Suprapubic skin (tissue), 4 donors: ENCODE results near the gene SLC16A3. TPM values are rescaled to one million over a fixed set of nuclear protein-coding genes. Genes with fewer than 3 reads are reported as not detected.

Experiments used
- DNase-seq, 2 donors: peaks; one replicate each; pipeline ENCODE4 v3.0.0-alpha.2; 2019; ENCODE audit warnings: low spot score in 2 of 2
- H3K27ac ChIP-seq: fragments of 200-600 bp; sonication (generic); one replicate; pipeline ENCODE4 v1.5.1; 2019
- H3K27me3 ChIP-seq: fragments of 200-600 bp; sonication (generic); one replicate; pipeline ENCODE4 v1.5.1; 2019
- H3K36me3 ChIP-seq: fragments of 200-600 bp; sonication (generic); one replicate; pipeline ENCODE4 v1.5.1; 2019
- H3K4me1 ChIP-seq: fragments of 200-600 bp; sonication (generic); one replicate; pipeline ENCODE4 v1.5.1; 2019
- H3K4me3 ChIP-seq: fragments of 200-600 bp; sonication (generic); one replicate; pipeline ENCODE4 v1.5.1; 2019; ENCODE audit warnings: mild to moderate bottlenecking
- H3K9me3 ChIP-seq: fragments of 200-600 bp; sonication (generic); one replicate; pipeline ENCODE4 v1.5.1; 2019
- CTCF ChIP-seq, 2 donors: fragments of 200-600 bp in 1 of 2; fragments of 450-650 bp in 1 of 2; sonication (generic) in 1 of 2; IDR thresholded peaks; one replicate each; pipeline ENCODE4 v1.5.1; 2016 to 2019; ENCODE audit warnings: antibody characterized with exemption in 2 of 2, mild to moderate bottlenecking in 1 of 2, moderate library complexity in 1 of 2
- EP300 ChIP-seq: sonication (generic); formaldehyde crosslinking; IDR thresholded peaks from one replicate; pipeline ENCODE4 v1.6.1; 2017; ENCODE audit warnings: antibody characterized with exemption
- POLR2A ChIP-seq, 2 donors: fragments of 450-650 bp; IDR thresholded peaks; one replicate each; pipeline ENCODE4 v1.6.1; 2017; ENCODE audit warnings: antibody characterized with exemption in 2 of 2, mild to moderate bottlenecking in 2 of 2, moderate library complexity in 2 of 2
- POLR2AphosphoS5 ChIP-seq, 3 donors: sonication (generic); formaldehyde crosslinking; IDR thresholded peaks; one replicate each; pipeline ENCODE4 v1.6.1; 2017; ENCODE audit warnings: antibody characterized with exemption in 3 of 3
- WGBS: methylation state at CpG from one replicate; pipeline ENCODE4 v1.1.5; 2018; 5-methylcytosine and 5-hydroxymethylcytosine counted together
- total RNA-seq, 4 donors: library from RNA; depleted of rRNA; stranded (reverse); fragments of >200 nt; gene quantifications; one replicate each; pipeline ENCODE4 v1.1.0, GENCODE V29; 2016

The SLC16A3 gene
- total RNA-seq = 1 to 10 TPM; 3.6 to 7.6 (median 4.5) TPM

DNA sequence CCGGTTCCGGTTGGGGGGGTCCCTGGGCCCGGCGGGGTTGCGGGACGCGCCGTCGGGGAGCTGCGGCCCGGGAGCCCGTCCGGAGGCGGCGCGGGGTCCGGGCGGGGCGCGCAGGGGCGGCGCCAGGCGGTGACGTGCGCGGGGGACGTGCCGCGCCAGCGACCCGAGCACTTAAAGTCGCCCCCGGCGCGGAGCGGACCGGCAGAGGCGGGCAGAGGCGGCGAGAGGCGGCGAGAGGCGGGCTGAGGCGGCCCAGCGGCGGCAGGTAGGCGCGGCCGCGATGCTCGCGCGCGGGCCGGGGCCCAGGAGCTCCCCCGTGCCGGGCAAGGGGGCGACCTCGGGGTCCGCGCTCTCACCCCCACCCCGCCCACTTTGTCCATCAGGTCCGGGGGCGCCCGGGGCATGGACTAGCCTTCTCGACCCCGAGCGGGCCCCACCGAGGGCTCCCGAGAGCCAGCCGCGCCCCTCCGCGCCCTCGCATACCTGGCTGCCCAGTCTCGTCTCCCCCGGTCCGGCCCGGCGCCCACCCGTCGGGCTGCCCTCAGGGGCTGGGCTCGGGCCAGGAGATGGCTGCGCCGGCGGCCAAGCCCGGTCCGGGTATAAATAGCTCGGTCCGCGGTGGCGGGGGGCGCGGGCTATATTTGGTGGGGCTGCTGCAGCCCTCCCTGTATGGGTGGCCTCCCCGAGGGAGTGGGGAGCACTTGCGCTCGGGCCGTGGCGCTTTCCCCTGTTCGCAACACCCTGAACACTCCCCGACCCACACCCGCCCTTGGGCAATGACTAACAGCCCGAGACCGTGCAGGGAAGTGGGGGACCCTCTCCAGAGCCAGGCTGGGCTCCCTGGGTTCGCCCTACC lies at the start of gene SLC16A3:
Gene SLC16A3 (plus strand): TSS at position 201 of the 856 bp plus-strand sequence. CDS start 6,967 bp downstream, outside the sequence.
- H3K36me3 ChIP-seq = no peaks in the 10 kb centered on the region
- H3K27me3 ChIP-seq = peaks cover 26% of the 10 kb centered on the region
- WGBS = no CpG with 5 or more reads among the region's 105 CpGs
- H3K4me3 ChIP-seq = peak within 1 kb of the TSS; percentile 61
- H3K9me3 ChIP-seq = no peaks in the 10 kb centered on the region
- H3K4me1 ChIP-seq = peaks cover 47% of the 10 kb centered on the region
- DNase-seq = peak in 1 of 2 donors; percentile 78
- no peak for TF ChIP-seq POLR2AphosphoS5 (IDR thresholded peaks at IDR 0.05)
- TF ChIP-seq EP300 = no peak
- peak in 1 of 2 donors; percentile 90 for TF ChIP-seq POLR2A (IDR thresholded peaks at IDR 0.05)
- peak within 1 kb of the TSS; percentile 80 for H3K27ac ChIP-seq

- Histone ChIP-seq H3K27ac (no peak overlapping the region), H3K36me3 (peaks cover 25% of the 10 kb centered on the region), H3K4me3 (no peak overlapping the region), H3K9me3 (no peaks in the 10 kb centered on the region), H3K27me3 (no peaks in the 10 kb centered on the region), H3K4me1 (no peaks in the 10 kb centered on the region)
- TF ChIP-seq POLR2AphosphoS5 (IDR thresholded peaks at IDR 0.05) = no peak
- WGBS = 87% methylated on average over 13 of the region's 13 CpGs
- DNase-seq = no peak
Measured at GRCh38 chr17:82179412-82179811, 49.4 kb upstream of the SLC16A3 start.

GRCh38 chr17:82179946-82180475 lies 48.8 kb upstream of the SLC16A3 start:
- TF ChIP-seq EP300 = no peak
- no peak for TF ChIP-seq POLR2AphosphoS5 (IDR thresholded peaks at IDR 0.05)
- no peak for TF ChIP-seq POLR2A (IDR thresholded peaks at IDR 0.05)
- TF ChIP-seq CTCF (IDR thresholded peaks at IDR 0.05) = no peak
- Histone ChIP-seq H3K27ac (no peak overlapping the region), H3K4me1 (no peaks in the 10 kb centered on the region), H3K36me3 (peaks cover 31% of the 10 kb centered on the region), H3K9me3 (no peaks in the 10 kb centered on the region), H3K27me3 (no peaks in the 10 kb centered on the region), H3K4me3 (no peak overlapping the region)
- 92% methylated on average over 10 of the region's 10 CpGs for WGBS
- DNase-seq = no peak

DNA sequence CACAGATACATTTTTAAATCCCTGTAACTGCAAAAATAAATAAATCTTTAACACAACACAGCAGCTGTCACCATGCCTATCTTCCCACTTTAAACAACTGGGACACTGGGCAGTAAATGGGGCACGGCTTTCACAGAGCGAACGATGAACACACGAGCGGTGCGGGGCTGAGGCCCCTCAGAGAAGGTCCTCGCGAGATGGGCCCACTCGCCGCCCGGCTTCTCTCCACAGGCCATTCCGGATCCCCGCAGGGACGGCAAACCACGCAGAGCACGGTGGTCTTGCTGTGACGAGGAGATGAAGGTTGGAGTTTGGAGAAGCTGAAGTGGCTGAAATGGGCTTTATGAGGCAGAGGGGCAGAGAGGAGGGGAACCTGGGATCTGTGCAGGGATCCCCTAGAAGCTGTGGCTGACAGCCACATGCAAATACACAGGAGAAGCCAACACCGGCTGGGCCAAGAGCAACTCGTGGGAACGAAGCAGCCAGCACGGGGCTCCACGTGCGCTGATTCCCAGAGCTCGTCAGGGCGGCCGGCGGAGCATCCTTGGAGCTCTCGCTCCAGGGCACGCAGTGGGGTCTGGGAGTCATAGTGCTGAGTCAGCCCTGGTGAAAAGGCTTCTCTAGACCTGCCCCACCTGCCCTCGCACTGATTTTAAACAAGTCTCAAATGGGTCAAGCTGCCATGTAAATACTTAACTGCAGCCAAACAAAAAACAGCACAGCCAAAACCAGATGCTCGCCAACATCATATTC lies 47.9 kb upstream of the SLC16A3 start:
- WGBS = 94% methylated on average over 31 of the region's 31 CpGs
- peaks cover 35% of the 10 kb centered on the region for H3K36me3 ChIP-seq
- no peak overlapping the region for H3K27ac ChIP-seq

GRCh38 chr17:82184761-82185160 lies 44.1 kb upstream of the SLC16A3 start:
- H3K4me1 ChIP-seq = no peaks in the 10 kb centered on the region
- peaks cover 31% of the 10 kb centered on the region for H3K36me3 ChIP-seq
- no peak for DNase-seq
- no peak for TF ChIP-seq POLR2A (IDR thresholded peaks at IDR 0.05)
- no peak for TF ChIP-seq CTCF (IDR thresholded peaks at IDR 0.05)
- no peak for TF ChIP-seq EP300
- TF ChIP-seq POLR2AphosphoS5 (IDR thresholded peaks at IDR 0.05) = no peak
- WGBS = 66% methylated on average over 5 of the region's 5 CpGs
- H3K9me3 ChIP-seq = no peaks in the 10 kb centered on the region
- H3K27me3 ChIP-seq = no peaks in the 10 kb centered on the region
- no peak overlapping the region for H3K4me3 ChIP-seq
- no peak overlapping the region for H3K27ac ChIP-seq

More for the DNA sequence above, 47.9 kb upstream of the SLC16A3 start:
- no peaks in the 10 kb centered on the region for H3K27me3 ChIP-seq
- no peak for DNase-seq
- TF ChIP-seq CTCF (IDR thresholded peaks at IDR 0.05) (no peak), EP300 (no peak), POLR2A (IDR thresholded peaks at IDR 0.05) (no peak), POLR2AphosphoS5 (IDR thresholded peaks at IDR 0.05) (no peak)
- no peak overlapping the region for H3K4me3 ChIP-seq
- no peaks in the 10 kb centered on the region for H3K4me1 ChIP-seq
- H3K9me3 ChIP-seq = no peaks in the 10 kb centered on the region

- H3K36me3 ChIP-seq = peaks cover 22% of the 10 kb centered on the region
- 95% methylated on average over 15 of the region's 15 CpGs for WGBS
- H3K27me3 ChIP-seq = no peaks in the 10 kb centered on the region
- H3K4me3 ChIP-seq = no peak overlapping the region
- H3K27ac ChIP-seq = no peak overlapping the region
- no peak for DNase-seq
- no peaks in the 10 kb centered on the region for H3K4me1 ChIP-seq
- no peak for TF ChIP-seq EP300
- no peak for TF ChIP-seq POLR2A (IDR thresholded peaks at IDR 0.05)
- no peak for TF ChIP-seq POLR2AphosphoS5 (IDR thresholded peaks at IDR 0.05)
- no peak for TF ChIP-seq CTCF (IDR thresholded peaks at IDR 0.05)
- no peaks in the 10 kb centered on the region for H3K9me3 ChIP-seq
Measured at GRCh38 chr17:82186221-82186620, 42.6 kb upstream of the SLC16A3 start.
